ENCODE data around the gene PRR7. TPM values are rescaled to one million over a fixed set of nuclear protein-coding genes. Genes with fewer than 3 reads are reported as not detected.

PRR7 gene
- total and polyA plus RNA-seq, 2 of the 13 experiments (the other 11 are each of a cell fraction or from before 2014, with no cell fraction given): 4.8 to 5.0 TPM

DNA sequence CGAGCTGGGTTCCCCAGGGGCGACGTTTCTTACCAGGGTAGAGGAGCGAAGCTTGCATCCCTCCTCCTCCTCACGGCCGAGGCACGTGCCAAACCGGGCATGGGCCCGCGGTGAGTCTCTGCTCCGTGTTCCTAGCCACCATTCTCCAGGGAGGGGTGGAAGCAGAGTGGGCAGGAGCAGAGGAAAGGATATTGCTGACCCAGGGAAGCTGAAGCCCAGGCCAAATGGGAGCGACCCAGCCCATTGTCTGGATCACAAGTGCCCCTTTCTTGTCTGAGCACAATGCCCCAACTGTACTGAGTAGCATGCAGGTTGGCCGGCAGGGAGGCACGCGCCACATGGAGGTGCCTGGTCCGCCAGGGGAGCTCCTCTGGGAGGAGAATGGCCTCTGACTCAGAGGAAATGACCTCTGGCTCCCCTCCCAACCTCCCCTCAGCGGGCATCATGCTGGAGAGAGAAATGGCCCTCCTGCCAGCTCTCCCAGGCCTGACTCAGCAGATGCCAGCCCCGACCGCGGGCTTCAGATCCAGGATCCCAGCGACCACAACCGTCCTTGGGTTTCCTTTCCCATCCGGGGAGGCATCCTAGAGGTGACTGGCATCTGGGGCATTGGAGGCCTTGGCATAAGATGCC lies 1.1 kb downstream of the PRR7 start (continued):
- TF ChIP-seq, protein P1, sequence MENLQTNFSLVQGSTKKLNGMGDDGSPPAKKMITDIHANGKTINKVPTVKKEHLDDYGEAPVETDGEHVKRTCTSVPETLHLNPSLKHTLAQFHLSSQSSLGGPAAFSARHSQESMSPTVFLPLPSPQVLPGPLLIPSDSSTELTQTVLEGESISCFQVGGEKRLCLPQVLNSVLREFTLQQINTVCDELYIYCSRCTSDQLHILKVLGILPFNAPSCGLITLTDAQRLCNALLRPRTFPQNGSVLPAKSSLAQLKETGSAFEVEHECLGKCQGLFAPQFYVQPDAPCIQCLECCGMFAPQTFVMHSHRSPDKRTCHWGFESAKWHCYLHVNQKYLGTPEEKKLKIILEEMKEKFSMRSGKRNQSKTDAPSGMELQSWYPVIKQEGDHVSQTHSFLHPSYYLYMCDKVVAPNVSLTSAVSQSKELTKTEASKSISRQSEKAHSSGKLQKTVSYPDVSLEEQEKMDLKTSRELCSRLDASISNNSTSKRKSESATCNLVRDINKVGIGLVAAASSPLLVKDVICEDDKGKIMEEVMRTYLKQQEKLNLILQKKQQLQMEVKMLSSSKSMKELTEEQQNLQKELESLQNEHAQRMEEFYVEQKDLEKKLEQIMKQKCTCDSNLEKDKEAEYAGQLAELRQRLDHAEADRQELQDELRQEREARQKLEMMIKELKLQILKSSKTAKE (CRISPR knock-in tag; IDR thresholded peaks at IDR 0.05; ENCODE audit: borderline replicate concordance): no peak
- TF ChIP-seq KLF11 (CRISPR knock-in tag; IDR thresholded peaks at IDR 0.05) (no peak), FUBP1 (CRISPR knock-in tag; IDR thresholded peaks at IDR 0.05; ENCODE audit: borderline replicate concordance) (no peak), ZNF784 (CRISPR knock-in tag; IDR thresholded peaks at IDR 0.05; ENCODE audit: borderline replicate concordance) (no peak), GABPB1 (CRISPR knock-in tag; IDR thresholded peaks at IDR 0.05) (peak; percentile 74), BCL6 (CRISPR knock-in tag; IDR thresholded peaks at IDR 0.05) (peak; percentile 20; the same call in 1 of the 2 replicates), CBX5 (CRISPR knock-in tag; IDR thresholded peaks at IDR 0.05; ENCODE audit: borderline replicate concordance) (peak; percentile 59; the same call in 1 of the 2 replicates), ZFP1 (CRISPR knock-in tag; IDR thresholded peaks at IDR 0.05) (no peak), RBAK (CRISPR knock-in tag; IDR thresholded peaks at IDR 0.05) (no peak), ZNF468 (CRISPR knock-in tag; IDR thresholded peaks at IDR 0.05) (0 out of 2 replicates have a peak, but pooled peaks have one; percentile 67), RFX1 (IDR thresholded peaks at IDR 0.05) (no peak), SIX1 (CRISPR knock-in tag; IDR thresholded peaks at IDR 0.05; ENCODE audit: borderline replicate concordance) (peak; percentile 13; the same call in 1 of the 2 replicates), HOXA9 (CRISPR knock-in tag; IDR thresholded peaks at IDR 0.05; ENCODE audit: borderline replicate concordance) (peak; percentile 5; the same call in 1 of the 2 replicates), MYNN (CRISPR knock-in tag; IDR thresholded peaks at IDR 0.05; ENCODE audit: low read depth) (0 out of 2 replicates have a peak, but pooled peaks have one; percentile 25), TCF7 (IDR thresholded peaks at IDR 0.05; ENCODE audit: low read depth) (no peak), RFX3 (CRISPR knock-in tag; IDR thresholded peaks at IDR 0.05) (no peak), CAMTA2 (CRISPR knock-in tag; IDR thresholded peaks at IDR 0.05; ENCODE audit: borderline replicate concordance) (no peak), HMGXB3 (CRISPR knock-in tag; IDR thresholded peaks at IDR 0.05; ENCODE audit: borderline replicate concordance) (peak; percentile 60; the same call in 1 of the 2 replicates)
- TF ChIP-seq, protein P2, sequence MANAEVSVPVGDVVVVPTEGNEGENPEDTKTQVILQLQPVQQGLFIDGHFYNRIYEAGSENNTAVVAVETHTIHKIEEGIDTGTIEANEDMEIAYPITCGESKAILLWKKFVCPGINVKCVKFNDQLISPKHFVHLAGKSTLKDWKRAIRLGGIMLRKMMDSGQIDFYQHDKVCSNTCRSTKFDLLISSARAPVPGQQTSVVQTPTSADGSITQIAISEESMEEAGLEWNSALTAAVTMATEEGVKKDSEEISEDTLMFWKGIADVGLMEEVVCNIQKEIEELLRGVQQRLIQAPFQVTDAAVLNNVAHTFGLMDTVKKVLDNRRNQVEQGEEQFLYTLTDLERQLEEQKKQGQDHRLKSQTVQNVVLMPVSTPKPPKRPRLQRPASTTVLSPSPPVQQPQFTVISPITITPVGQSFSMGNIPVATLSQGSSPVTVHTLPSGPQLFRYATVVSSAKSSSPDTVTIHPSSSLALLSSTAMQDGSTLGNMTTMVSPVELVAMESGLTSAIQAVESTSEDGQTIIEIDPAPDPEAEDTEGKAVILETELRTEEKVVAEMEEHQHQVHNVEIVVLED (CRISPR knock-in tag; IDR thresholded peaks at IDR 0.05; ENCODE audit: borderline replicate concordance): 0 out of 2 replicates have a peak, but pooled peaks have one; percentile 33

Measured in HepG2 (cell line).